NT2/D1 (cell line): ENCODE measurements around the gene IRF1.

Source experiments
- SUZ12 ChIP-seq: IDR thresholded peaks from 2 replicates; pipeline ENCODE4 v1.6.1; 2011; ENCODE audit not compliant: insufficient read length, insufficient read depth; ENCODE audit errors: extremely low read depth
- YY1 ChIP-seq: IDR thresholded peaks from 2 replicates; pipeline ENCODE4 v1.6.1; 2011; ENCODE audit not compliant: insufficient read length, insufficient read depth

- TF ChIP-seq YY1 (no peak), SUZ12 (no peak)
These were observed 15.1 kb upstream of the IRF1 start for GRCh38 chr5:132505641-132506040.
